ENCODE measurements around the gene TYW1. TPM values are rescaled to one million over a fixed set of nuclear protein-coding genes. Genes with fewer than 3 reads are reported as not detected.
"Not testable (repeated sequence)": the region's sequence is repeated elsewhere in the genome, so short reads cannot be mapped to it uniquely, and the experiment has no call there.

TYW1 gene
- total and polyA plus RNA-seq, 12 donors, result 6.7 to 15.1 (median 9.4) TPM

DNA sequence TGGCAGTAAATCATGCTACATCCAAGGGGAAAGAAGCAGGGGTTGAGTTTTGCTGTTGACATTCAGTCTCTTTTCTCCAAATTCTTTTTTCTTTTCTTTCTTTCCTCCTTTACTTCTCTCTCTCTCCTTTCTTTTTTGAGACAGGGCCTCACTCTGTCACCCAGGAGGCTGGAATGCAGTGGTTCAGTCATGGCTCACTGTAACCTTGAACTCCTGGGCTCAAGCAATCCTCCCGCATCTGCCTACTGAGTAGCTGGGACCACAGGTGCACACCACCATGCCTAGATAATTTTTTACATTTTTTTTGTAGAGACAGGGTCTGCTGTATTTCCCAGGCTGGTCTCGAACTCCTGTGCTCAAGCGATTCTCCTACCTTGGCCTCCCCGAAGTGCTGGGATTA, 36.4 kb upstream of the TYW1 start:
- ATAC-seq (no peak), DNase-seq (no peak)
- Histone ChIP-seq H3K27me3 (no peaks in the 10 kb centered on the region), H3K9me3 (no peaks in the 10 kb centered on the region), H3K4me1 (peaks cover 0 to 12% (median 0%) of the 10 kb centered on the region in 9 donors), H3K27ac (no peak overlapping the region), H3K36me3 (peaks cover 0 to 61% (median 17%) of the 10 kb centered on the region in 9 donors), H3K4me3 (no peak overlapping the region)
- WGBS, 2 donors, result 98 to 100% methylated on average over 4 of the region's 4 CpGs
- TF ChIP-seq, protein P1, sequence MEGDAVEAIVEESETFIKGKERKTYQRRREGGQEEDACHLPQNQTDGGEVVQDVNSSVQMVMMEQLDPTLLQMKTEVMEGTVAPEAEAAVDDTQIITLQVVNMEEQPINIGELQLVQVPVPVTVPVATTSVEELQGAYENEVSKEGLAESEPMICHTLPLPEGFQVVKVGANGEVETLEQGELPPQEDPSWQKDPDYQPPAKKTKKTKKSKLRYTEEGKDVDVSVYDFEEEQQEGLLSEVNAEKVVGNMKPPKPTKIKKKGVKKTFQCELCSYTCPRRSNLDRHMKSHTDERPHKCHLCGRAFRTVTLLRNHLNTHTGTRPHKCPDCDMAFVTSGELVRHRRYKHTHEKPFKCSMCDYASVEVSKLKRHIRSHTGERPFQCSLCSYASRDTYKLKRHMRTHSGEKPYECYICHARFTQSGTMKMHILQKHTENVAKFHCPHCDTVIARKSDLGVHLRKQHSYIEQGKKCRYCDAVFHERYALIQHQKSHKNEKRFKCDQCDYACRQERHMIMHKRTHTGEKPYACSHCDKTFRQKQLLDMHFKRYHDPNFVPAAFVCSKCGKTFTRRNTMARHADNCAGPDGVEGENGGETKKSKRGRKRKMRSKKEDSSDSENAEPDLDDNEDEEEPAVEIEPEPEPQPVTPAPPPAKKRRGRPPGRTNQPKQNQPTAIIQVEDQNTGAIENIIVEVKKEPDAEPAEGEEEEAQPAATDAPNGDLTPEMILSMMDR (IDR thresholded peaks at IDR 0.05), result no peak
- intact Hi-C loops (cut with DNase I), result no loop called here

DNA sequence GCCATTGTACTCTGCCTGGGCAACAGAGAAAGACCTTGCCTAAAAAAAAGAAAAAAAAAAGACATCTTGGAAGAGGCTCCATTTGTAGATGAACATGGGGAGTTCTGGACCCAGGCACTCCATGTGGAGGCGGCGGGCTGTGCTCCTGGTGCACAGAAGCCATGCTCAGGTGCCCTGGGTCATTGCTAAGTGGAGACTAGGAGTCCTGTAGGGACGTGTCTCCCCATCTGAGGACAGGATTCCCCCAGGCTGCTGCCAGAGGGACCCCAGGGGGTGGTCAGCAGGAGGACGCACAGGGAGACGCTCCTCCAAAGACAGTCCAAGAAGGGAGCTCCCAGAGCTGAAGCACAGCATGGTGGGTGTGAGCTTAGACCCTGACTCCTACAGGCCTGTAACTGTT, 35.5 kb upstream of the TYW1 start:
- ATAC-seq, result no peak
- no peak for DNase-seq
- TF ChIP-seq, protein P1 (IDR thresholded peaks at IDR 0.05), result no peak
- no peak overlapping the region for H3K4me3 ChIP-seq
- peaks cover 0 to 52% (median 8%) of the 10 kb centered on the region in 9 donors for H3K36me3 ChIP-seq
- peaks cover 0 to 12% (median 0%) of the 10 kb centered on the region in 9 donors for H3K4me1 ChIP-seq
- no peaks in the 10 kb centered on the region for H3K9me3 ChIP-seq
- no peaks in the 10 kb centered on the region for H3K27me3 ChIP-seq
- intact Hi-C loops (cut with DNase I), result no loop called here
- WGBS, 2 donors, result 96 to 100% methylated on average over 5 of the region's 5 CpGs
- no peak overlapping the region for H3K27ac ChIP-seq

DNA sequence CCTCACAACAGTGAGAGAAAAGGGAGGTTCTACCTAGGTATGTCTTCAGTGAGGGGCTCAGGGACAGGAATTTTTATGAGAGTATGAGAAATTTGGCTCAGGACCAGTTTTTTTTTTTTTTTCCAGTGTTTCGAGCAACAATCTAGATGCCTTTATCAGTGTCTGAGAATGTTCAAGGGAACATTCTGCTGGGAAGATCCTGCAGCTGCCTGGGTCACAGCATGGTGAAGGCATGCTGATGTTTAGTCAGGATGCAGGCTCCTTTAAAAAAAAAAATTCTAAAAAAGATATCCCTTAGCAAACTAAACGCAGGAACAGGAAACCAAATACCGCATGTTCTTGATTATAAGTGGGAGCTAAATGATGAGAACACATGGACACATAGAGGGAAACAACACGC, 32.2 kb upstream of the TYW1 start:
- TF ChIP-seq, protein P1 (IDR thresholded peaks at IDR 0.05), result no peak
- peaks cover 0 to 18% (median 0%) of the 10 kb centered on the region in 9 donors for H3K36me3 ChIP-seq
- no peaks in the 10 kb centered on the region for H3K9me3 ChIP-seq
- WGBS, 2 donors, result 26 to 42% methylated on average over 4 of the region's 4 CpGs
- DNase-seq, result no peak
- no peaks in the 10 kb centered on the region for H3K27me3 ChIP-seq
- H3K4me3 ChIP-seq, result no peak overlapping the region
- no peak overlapping the region for H3K27ac ChIP-seq
- no peaks in the 10 kb centered on the region for H3K4me1 ChIP-seq
- ATAC-seq, result no peak
- intact Hi-C loops (cut with DNase I), result no loop called here

DNA sequence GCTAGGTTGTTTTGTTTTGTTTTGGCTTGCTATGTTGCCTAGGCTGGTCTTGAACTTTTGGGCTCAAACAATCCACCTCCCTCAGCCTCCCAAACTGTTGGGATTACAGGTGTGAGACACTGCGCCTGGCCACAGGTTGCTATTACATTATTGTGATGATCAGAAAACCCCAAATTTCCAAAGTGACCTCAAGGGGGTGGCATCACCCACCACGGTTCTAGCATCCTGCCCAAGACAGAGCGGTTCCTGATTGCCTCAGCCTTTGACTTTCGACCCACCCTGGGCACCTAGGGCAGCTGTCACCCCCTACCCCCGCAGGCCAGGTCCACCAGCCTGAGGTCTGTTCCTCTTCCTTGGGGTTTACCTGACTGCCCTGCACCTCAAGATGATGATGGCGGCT, 29.6 kb upstream of the TYW1 start:
- Histone ChIP-seq H3K27ac (no peak overlapping the region), H3K36me3 (no peaks in the 10 kb centered on the region), H3K9me3 (no peaks in the 10 kb centered on the region), H3K27me3 (no peaks in the 10 kb centered on the region), H3K4me3 (no peak overlapping the region), H3K4me1 (no peaks in the 10 kb centered on the region)
- TF ChIP-seq, protein P1 (IDR thresholded peaks at IDR 0.05), result no peak
- WGBS, 2 donors, result 85% methylated on average over 6 of the region's 6 CpGs
- ATAC-seq (no peak), DNase-seq (no peak)
- intact Hi-C loops (cut with DNase I), result no loop called here

DNA sequence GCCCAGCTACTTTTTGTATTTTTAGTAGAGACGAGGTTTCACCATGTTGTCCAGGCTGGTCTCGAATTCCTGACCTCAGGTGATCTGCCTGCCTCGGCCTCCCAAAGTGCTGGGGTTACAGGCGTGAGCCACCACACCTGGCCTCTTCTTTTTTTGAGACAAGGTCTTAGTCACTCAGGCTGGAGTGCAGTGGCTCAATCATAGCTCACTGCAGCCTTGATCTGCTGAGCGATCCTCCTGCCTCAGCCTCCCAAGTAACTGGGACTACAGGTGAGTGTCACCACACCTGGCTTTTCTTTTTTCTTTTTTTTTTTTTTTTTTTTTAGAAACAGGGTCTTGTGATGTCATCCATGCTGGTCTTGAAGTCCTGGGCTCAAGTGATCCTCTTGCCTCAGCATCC, 27.6 kb upstream of the TYW1 start:
- ATAC-seq; H3K9me3 ChIP-seq; H3K27ac ChIP-seq; DNase-seq; H3K4me1 ChIP-seq; H3K27me3 ChIP-seq; intact Hi-C loops (cut with DNase I); H3K4me3 ChIP-seq; H3K36me3 ChIP-seq: not testable (repeated sequence)
- 88 to 96% methylated on average over 5 of the region's 5 CpGs for WGBS, 2 donors
